B cell (primary cell): ENCODE results near the gene SKIDA1. TPM values are rescaled to one million over a fixed set of nuclear protein-coding genes. Genes with fewer than 3 reads are reported as not detected.

Experiments
- ATAC-seq: fragments of 200-7000 bp; cut with Tn5 transposase; one replicate; pipeline ENCODE4 v1.10.0; 2021; ENCODE audit warnings: low read depth, mild to moderate bottlenecking, moderate number of reproducible peaks, moderate library complexity
- CTCF ChIA-PET: fragments of 350-600 bp; sonication (Branson Sonifier 250); formaldehyde crosslinking; loops from one replicate; lab custom pipeline; 2021; ENCODE audit warnings: antibody characterized with exemption, inconsistent platforms; lab: Charles Lee
- POLR2A ChIA-PET: fragments of 350-600 bp; sonication (Branson Sonifier 250); formaldehyde crosslinking; loops from one replicate; lab custom pipeline; 2021; ENCODE audit warnings: antibody characterized with exemption; lab: Charles Lee
- DNase-seq: peaks from one replicate; pipeline ENCODE4 v3.0.0; 2013
- H2AFZ ChIP-seq: 2 replicates; pipeline ENCODE4 v1.6.1; 2012; ENCODE audit warnings: mild to moderate bottlenecking, low read depth, low read length; ENCODE audit not compliant: insufficient read depth, poor library complexity, severe bottlenecking
- H3K27ac ChIP-seq, 2 donors: 1 replicate in 1 of 2; 2 replicates in 1 of 2; pipeline ENCODE4 v1.5.1; 2012 to 2013; ENCODE audit warnings: low read length in 2 of 2, mild to moderate bottlenecking in 2 of 2, moderate library complexity in 1 of 2
- H3K27me3 ChIP-seq, 4 experiments: fragments of 200-600 bp in 1 of 4; sonication (generic) in 1 of 4; replicated peaks in 1 of 4; 1 replicate in 2 of 4; 2 replicates in 2 of 4; pipeline versions ENCODE4 v1.6.1 to v1.7.0; 2013 to 2016; ENCODE audit warnings: low read length in 3 of 4, mild to moderate bottlenecking in 2 of 4, mixed read lengths in 1 of 4, moderate library complexity in 1 of 4; ENCODE audit not compliant: insufficient read depth in 4 of 4, control insufficient read depth in 3 of 4; ENCODE audit errors: control extremely low read depth in 1 of 4
- H3K36me3 ChIP-seq, 2 experiments: replicated peaks in 1 of 2; 1 replicate in 1 of 2; 2 replicates in 1 of 2; pipeline versions ENCODE4 v1.6.1 to v1.7.1; 2013; ENCODE audit warnings: low read length in 1 of 2; ENCODE audit not compliant: insufficient read depth in 2 of 2, control insufficient read depth in 1 of 2; ENCODE audit errors: control extremely low read depth in 1 of 2, extremely low read depth in 1 of 2
- H3K4me1 ChIP-seq, 2 donors: fragments of 200-600 bp in 1 of 2; sonication (generic) in 1 of 2; 1 replicate in 1 of 2; 2 replicates in 1 of 2; pipeline versions ENCODE4 v1.5.1 to v1.6.1; 2013 to 2017; ENCODE audit warnings: low read length in 2 of 2; ENCODE audit not compliant: control insufficient read depth in 2 of 2, insufficient read depth in 2 of 2
- H3K4me2 ChIP-seq: replicated peaks from 2 replicates; pipeline ENCODE3; 2012; ENCODE audit warnings: mild to moderate bottlenecking, low read depth, low read length; ENCODE audit not compliant: poor library complexity, severe bottlenecking
- H3K4me3 ChIP-seq, 5 experiments: fragments of 200-600 bp in 1 of 5; sonication (generic) in 1 of 5; 1 replicate in 3 of 5; 2 replicates in 2 of 5; pipeline versions ENCODE4 v1.5.1 to v1.7.0; 2011 to 2016; ENCODE audit warnings: low read length in 4 of 5, mild to moderate bottlenecking in 4 of 5, low read depth in 2 of 5, control low read depth in 1 of 5, moderate library complexity in 1 of 5; ENCODE audit not compliant: insufficient read depth in 1 of 5; ENCODE audit errors: control extremely low read depth in 1 of 5, extremely low read depth in 1 of 5
- H3K79me2 ChIP-seq: fragments of 200-600 bp; sonication (generic); one replicate; pipeline ENCODE4 v1.6.0; 2016; ENCODE audit warnings: low read length; ENCODE audit not compliant: control insufficient read depth, insufficient read depth
- H3K9ac ChIP-seq: fragments of 200-600 bp; sonication (generic); 2 replicates; pipeline ENCODE4 v1.6.1; 2017; ENCODE audit warnings: mild to moderate bottlenecking, low read length, moderate library complexity
- H3K9me3 ChIP-seq, 3 donors: one replicate each; pipeline versions ENCODE4 v1.6.1 to v1.7.1; 2013; ENCODE audit warnings: low read length in 2 of 3; ENCODE audit not compliant: control insufficient read depth in 2 of 3, insufficient read depth in 1 of 3; ENCODE audit errors: control extremely low read depth in 1 of 3
- H4K20me1 ChIP-seq: 2 replicates; pipeline ENCODE4 v1.6.0; 2012; ENCODE audit warnings: mild to moderate bottlenecking, low read length; ENCODE audit not compliant: insufficient read depth, control insufficient read depth, poor library complexity, severe bottlenecking
- H3K27ac Mint-ChIP-seq: one replicate; pipeline ENCODE4 v1.8.0; 2021; ENCODE audit warnings: mixed read lengths
- H3K27me3 Mint-ChIP-seq: one replicate; pipeline ENCODE4 v1.8.0; 2021; ENCODE audit warnings: mixed read lengths
- H3K4me1 Mint-ChIP-seq: one replicate; pipeline ENCODE4 v1.8.0; 2021; ENCODE audit warnings: mixed read lengths
- H3K4me3 Mint-ChIP-seq: one replicate; pipeline ENCODE4 v1.8.0; 2021; ENCODE audit warnings: mixed read lengths
- H3K9me3 Mint-ChIP-seq: one replicate; pipeline ENCODE4 v1.8.0; 2022; ENCODE audit warnings: mixed read lengths; ENCODE audit not compliant: insufficient read depth
- CTCF ChIP-seq: fragments of 200-600 bp; IDR thresholded peaks from one replicate; pipeline ENCODE4 v1.8.0; 2022; ENCODE audit warnings: antibody characterized with exemption, mild to moderate bottlenecking
- EZH2 ChIP-seq: IDR thresholded peaks from 2 replicates; pipeline ENCODE4 v1.6.1; 2012; ENCODE audit warnings: borderline replicate concordance, low read depth, mild to moderate bottlenecking, moderate library complexity, low read length; ENCODE audit not compliant: insufficient read depth, poor library complexity, severe bottlenecking
- WGBS: methylation state at CpG from one replicate; pipeline ENCODE4 v1.1.5; 2013; ENCODE audit warnings: missing lambda C conversion rate; ENCODE audit not compliant: insufficient coverage; 5-methylcytosine and 5-hydroxymethylcytosine counted together
- intact Hi-C: fragments of 100-400 bp; cut with micrococcal nuclease; formaldehyde crosslinking; loops from one replicate; pipeline ENCODE4 v1.10.0; 2022
- polyA plus RNA-seq: library from polyadenylated mRNA; depleted of rRNA; stranded (reverse); fragments of >200 nt; gene quantifications from 2 replicates; pipeline ENCODE4 v1.2.3, GENCODE V29; 2012
- total RNA-seq, 2 donors: library from RNA; stranded (reverse); fragments of 120-200 nt in 1 of 2; gene quantifications; 1 replicate in 1 of 2; 2 replicates in 1 of 2; pipeline versions ENCODE4 v1.2.3 to v1.2.4, GENCODE V29; 2013 to 2022

The SKIDA1 gene
- total and polyA plus RNA-seq, 2 donors (not counting 1 experiment from before 2014, with no cell fraction given), result 0.06 to 0.10 TPM

GRCh38 chr10:21518641-21519396 lies 6.7 kb downstream of the SKIDA1 start:
- Histone ChIP-seq H3K9ac (no peak overlapping the region), H3K27ac (no peak overlapping the region), H3K36me3 (no peaks in the 10 kb centered on the region), H3K27me3 (peaks cover 0 to 76% (median 75%) of the 10 kb centered on the region in 4 experiments), H3K79me2 (no peaks in the 10 kb centered on the region), H3K4me3 (peak overlapping the region in 1 of 5 experiments; percentile 15), H3K4me1 (peaks cover 37 to 49% of the 10 kb centered on the region in 2 donors), H3K4me2 (peak overlapping the region; percentile 89), H3K9me3 (peaks cover 0 to 7% (median 0%) of the 10 kb centered on the region in 3 donors), H4K20me1 (peaks cover 12% of the 10 kb centered on the region), H2AFZ (no peak overlapping the region)
- Mint-ChIP-seq H3K27me3 (peaks cover 83% of the 10 kb centered on the region), H3K27ac (peak overlapping the region; percentile 56), H3K4me3 (peak overlapping the region; percentile 85), H3K9me3 (no peaks in the 10 kb centered on the region), H3K4me1 (peaks cover 36% of the 10 kb centered on the region)
- ATAC-seq (no peak), DNase-seq (peak; percentile 46)
- ChIA-PET POLR2A (interaction anchor here (1.0 to 1.3 kb wide), 3 partner anchors 8 to 14 kb away, joined by 5 to 7 read pairs (median 6); no protein-coding TSS in a partner anchor), CTCF (interaction anchor here (0.7 to 1.5 kb wide), 7 partner anchors 15 to 826 kb away, joined by 3 to 8 read pairs (median 4); partner anchors contain the start of genes MLLT10 and SPAG6)
- intact Hi-C loops, result loop anchor here (1.0 kb wide), 1 partner anchor 8 kb away; no protein-coding TSS in a partner anchor
- 5% methylated on average over 6 of the region's 16 CpGs for WGBS
- TF ChIP-seq EZH2, result no peak
- no peak for TF ChIP-seq CTCF
